Measurements from ENCODE around the gene ZNF331.
A peak's percentile ranks its signal among the peaks of the same experiment; 100 is the strongest.

DNA sequence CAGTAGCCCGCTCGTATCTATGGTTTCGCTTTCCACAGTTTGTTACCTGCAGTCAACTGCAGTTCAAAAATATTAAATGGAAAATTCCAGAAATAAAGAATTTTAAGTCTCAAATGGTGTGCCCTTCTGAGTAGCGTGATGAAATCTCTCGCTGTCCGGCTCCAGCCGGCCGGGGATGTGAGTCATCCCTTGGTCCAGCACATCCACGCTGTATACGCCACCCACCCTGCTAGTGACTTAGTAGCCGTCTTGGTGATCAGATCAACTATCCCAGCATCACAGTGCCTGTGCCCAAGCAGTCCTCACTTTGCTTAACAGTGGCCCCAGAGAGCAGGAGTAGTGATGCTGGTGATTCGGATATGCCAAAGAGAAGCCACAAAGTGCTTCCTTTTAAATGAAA, 40.0 kb downstream of the ZNF331 start:
- TF ChIP-seq, protein P1, sequence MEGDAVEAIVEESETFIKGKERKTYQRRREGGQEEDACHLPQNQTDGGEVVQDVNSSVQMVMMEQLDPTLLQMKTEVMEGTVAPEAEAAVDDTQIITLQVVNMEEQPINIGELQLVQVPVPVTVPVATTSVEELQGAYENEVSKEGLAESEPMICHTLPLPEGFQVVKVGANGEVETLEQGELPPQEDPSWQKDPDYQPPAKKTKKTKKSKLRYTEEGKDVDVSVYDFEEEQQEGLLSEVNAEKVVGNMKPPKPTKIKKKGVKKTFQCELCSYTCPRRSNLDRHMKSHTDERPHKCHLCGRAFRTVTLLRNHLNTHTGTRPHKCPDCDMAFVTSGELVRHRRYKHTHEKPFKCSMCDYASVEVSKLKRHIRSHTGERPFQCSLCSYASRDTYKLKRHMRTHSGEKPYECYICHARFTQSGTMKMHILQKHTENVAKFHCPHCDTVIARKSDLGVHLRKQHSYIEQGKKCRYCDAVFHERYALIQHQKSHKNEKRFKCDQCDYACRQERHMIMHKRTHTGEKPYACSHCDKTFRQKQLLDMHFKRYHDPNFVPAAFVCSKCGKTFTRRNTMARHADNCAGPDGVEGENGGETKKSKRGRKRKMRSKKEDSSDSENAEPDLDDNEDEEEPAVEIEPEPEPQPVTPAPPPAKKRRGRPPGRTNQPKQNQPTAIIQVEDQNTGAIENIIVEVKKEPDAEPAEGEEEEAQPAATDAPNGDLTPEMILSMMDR (conservative IDR thresholded peaks at IDR 0.05; ENCODE audit: low read depth, low read length) = no peak
- TF ChIP-seq POLR2A (IDR thresholded peaks at IDR 0.05; ENCODE audit: low read depth, low read length) = 0 out of 2 replicates have a peak, but pooled peaks have one; percentile 21
- no peak for TF ChIP-seq MAFK (IDR thresholded peaks at IDR 0.05; ENCODE audit: low read depth, low read length)
- TF ChIP-seq RAD21 (IDR thresholded peaks at IDR 0.05; ENCODE audit: low read length) = no peak
- TF ChIP-seq CHD1 (IDR thresholded peaks at IDR 0.05; ENCODE audit: low read depth, low read length) = no peak
- no peak for TF ChIP-seq MXI1 (IDR thresholded peaks at IDR 0.05; ENCODE audit: borderline replicate concordance, low read depth, low read length)
- TF ChIP-seq FOS (IDR thresholded peaks at IDR 0.05; ENCODE audit: low read depth, low read length) = no peak
- TF ChIP-seq, protein P2, sequence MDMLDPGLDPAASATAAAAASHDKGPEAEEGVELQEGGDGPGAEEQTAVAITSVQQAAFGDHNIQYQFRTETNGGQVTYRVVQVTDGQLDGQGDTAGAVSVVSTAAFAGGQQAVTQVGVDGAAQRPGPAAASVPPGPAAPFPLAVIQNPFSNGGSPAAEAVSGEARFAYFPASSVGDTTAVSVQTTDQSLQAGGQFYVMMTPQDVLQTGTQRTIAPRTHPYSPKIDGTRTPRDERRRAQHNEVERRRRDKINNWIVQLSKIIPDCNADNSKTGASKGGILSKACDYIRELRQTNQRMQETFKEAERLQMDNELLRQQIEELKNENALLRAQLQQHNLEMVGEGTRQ (IDR thresholded peaks at IDR 0.05; ENCODE audit: low read depth, low read length) = no peak

All from IMR-90 (cell line).